Measurements from ENCODE around the gene PROSER1. TPM values are rescaled to one million over a fixed set of nuclear protein-coding genes. Genes with fewer than 3 reads are reported as not detected.
"Not testable (repeated sequence)": the region's sequence is repeated elsewhere in the genome, so short reads cannot be mapped to it uniquely, and the experiment has no call there.

The PROSER1 gene
- total RNA-seq, 3 donors from 2014 or later (not counting 1 experiment from before 2014, with no cell fraction given) = 58.6 to 70.2 (median 61.7) TPM

- Histone ChIP-seq H3K27ac (ENCODE audit: low read length) (no peak overlapping the region), H3K27me3 (ENCODE audit: control insufficient read depth, insufficient read depth, low read length) (no peaks in the 10 kb centered on the region), H3K4me3 (ENCODE audit: low read length) (no peak overlapping the region), H3K36me3 (ENCODE audit: control insufficient read depth, insufficient read depth, low read length) (peaks cover 68% of the 10 kb centered on the region), H3K9me3 (ENCODE audit: control insufficient read depth, insufficient read depth, low read length) (no peaks in the 10 kb centered on the region), H3K4me1 (ENCODE audit: control insufficient read depth, insufficient read depth, low read length) (peaks cover 3% of the 10 kb centered on the region)
- 13% methylated on average over 2 of the region's 2 CpGs for WGBS (ENCODE audit: insufficient coverage)
- TF ChIP-seq, protein P1, sequence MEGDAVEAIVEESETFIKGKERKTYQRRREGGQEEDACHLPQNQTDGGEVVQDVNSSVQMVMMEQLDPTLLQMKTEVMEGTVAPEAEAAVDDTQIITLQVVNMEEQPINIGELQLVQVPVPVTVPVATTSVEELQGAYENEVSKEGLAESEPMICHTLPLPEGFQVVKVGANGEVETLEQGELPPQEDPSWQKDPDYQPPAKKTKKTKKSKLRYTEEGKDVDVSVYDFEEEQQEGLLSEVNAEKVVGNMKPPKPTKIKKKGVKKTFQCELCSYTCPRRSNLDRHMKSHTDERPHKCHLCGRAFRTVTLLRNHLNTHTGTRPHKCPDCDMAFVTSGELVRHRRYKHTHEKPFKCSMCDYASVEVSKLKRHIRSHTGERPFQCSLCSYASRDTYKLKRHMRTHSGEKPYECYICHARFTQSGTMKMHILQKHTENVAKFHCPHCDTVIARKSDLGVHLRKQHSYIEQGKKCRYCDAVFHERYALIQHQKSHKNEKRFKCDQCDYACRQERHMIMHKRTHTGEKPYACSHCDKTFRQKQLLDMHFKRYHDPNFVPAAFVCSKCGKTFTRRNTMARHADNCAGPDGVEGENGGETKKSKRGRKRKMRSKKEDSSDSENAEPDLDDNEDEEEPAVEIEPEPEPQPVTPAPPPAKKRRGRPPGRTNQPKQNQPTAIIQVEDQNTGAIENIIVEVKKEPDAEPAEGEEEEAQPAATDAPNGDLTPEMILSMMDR (IDR thresholded peaks at IDR 0.05) = peak; percentile 46
- ATAC-seq (peak; percentile 69 to 78 (median 73)), DNase-seq (peak in 1 of 2 donors; percentile 47)
- H3K4me1 Mint-ChIP-seq = peaks cover 19 to 22% of the 10 kb centered on the region in 2 donors
- peaks cover 25% of the 10 kb centered on the region for H3K36me3 Mint-ChIP-seq
- no peaks in the 10 kb centered on the region for H3K9me3 Mint-ChIP-seq
- H3K27me3 Mint-ChIP-seq (ENCODE audit: low read depth in 2 of 2) = no peaks in the 10 kb centered on the region
- H3K4me3 Mint-ChIP-seq = no peak overlapping the region
- intact Hi-C loops (cut with micrococcal nuclease) = no loop called here
- peak overlapping the region; percentile 45 to 57 for H3K27ac Mint-ChIP-seq
Observed at GRCh38 chr13:39016787-39017186, 21.1 kb downstream of the PROSER1 start.

- ATAC-seq = peak; percentile 61 to 73 (median 62)
- TF ChIP-seq, protein P1 (IDR thresholded peaks at IDR 0.05) = no peak
- no peak for DNase-seq
- peaks cover 25% of the 10 kb centered on the region for H3K36me3 Mint-ChIP-seq
- Histone ChIP-seq H3K27ac (ENCODE audit: low read length) (no peak overlapping the region), H3K9me3 (ENCODE audit: control insufficient read depth, insufficient read depth, low read length) (no peaks in the 10 kb centered on the region), H3K36me3 (ENCODE audit: control insufficient read depth, insufficient read depth, low read length) (peaks cover 68% of the 10 kb centered on the region), H3K27me3 (ENCODE audit: control insufficient read depth, insufficient read depth, low read length) (no peaks in the 10 kb centered on the region), H3K4me1 (ENCODE audit: control insufficient read depth, insufficient read depth, low read length) (peaks cover 3% of the 10 kb centered on the region), H3K4me3 (ENCODE audit: low read length) (no peak overlapping the region)
- no peaks in the 10 kb centered on the region for H3K27me3 Mint-ChIP-seq (ENCODE audit: low read depth in 2 of 2)
- WGBS (ENCODE audit: insufficient coverage) = 20% methylated on average over 1 of the region's 1 CpG
- H3K9me3 Mint-ChIP-seq = no peaks in the 10 kb centered on the region
- peak overlapping the region in 1 of 2 donors; percentile 45 for H3K27ac Mint-ChIP-seq
- peaks cover 19 to 22% of the 10 kb centered on the region in 2 donors for H3K4me1 Mint-ChIP-seq
- H3K4me3 Mint-ChIP-seq = no peak overlapping the region
- intact Hi-C loops (cut with micrococcal nuclease) = no loop called here
Observed at GRCh38 chr13:39016087-39016486, 21.8 kb downstream of the PROSER1 start.

DNA sequence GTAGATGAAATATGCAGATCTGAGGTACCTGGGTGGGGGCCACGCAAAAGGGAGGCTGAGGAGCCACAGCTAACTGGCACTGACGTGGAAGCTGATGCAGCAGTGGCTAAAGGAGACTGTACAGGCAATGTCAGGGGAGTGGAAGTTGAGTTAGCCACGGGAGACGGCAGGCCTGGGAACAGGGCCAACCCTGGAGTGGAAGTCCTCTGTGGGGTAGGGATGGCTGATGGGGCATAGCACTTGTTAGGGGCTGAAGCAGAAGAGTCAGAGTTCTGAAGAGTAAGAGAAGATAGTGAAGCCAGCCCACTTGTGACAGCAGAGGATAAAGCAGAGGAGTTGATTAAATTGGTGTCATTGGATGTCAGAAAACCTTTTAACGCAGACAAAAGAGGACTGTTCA is 24.4 kb downstream of the PROSER1 start:
- DNase-seq = no peak
- ATAC-seq = no peak
- H3K36me3 Mint-ChIP-seq = peaks cover 36% of the 10 kb centered on the region
- Histone ChIP-seq H3K36me3 (ENCODE audit: control insufficient read depth, insufficient read depth, low read length) (peaks cover 77% of the 10 kb centered on the region), H3K4me1 (ENCODE audit: control insufficient read depth, insufficient read depth, low read length) (peaks cover 3% of the 10 kb centered on the region), H3K27ac (ENCODE audit: low read length) (no peak overlapping the region), H3K4me3 (ENCODE audit: low read length) (no peak overlapping the region), H3K27me3 (ENCODE audit: control insufficient read depth, insufficient read depth, low read length) (no peaks in the 10 kb centered on the region), H3K9me3 (ENCODE audit: control insufficient read depth, insufficient read depth, low read length) (no peaks in the 10 kb centered on the region)
- peaks cover 16% of the 10 kb centered on the region in 2 donors for H3K4me1 Mint-ChIP-seq
- TF ChIP-seq, protein P1 (IDR thresholded peaks at IDR 0.05) = no peak
- H3K9me3 Mint-ChIP-seq = no peaks in the 10 kb centered on the region
- intact Hi-C loops (cut with micrococcal nuclease) = no loop called here
- 96% methylated on average over 5 of the region's 5 CpGs for WGBS (ENCODE audit: insufficient coverage)
- peak overlapping the region in 1 of 2 donors; percentile 10 for H3K27ac Mint-ChIP-seq
- H3K4me3 Mint-ChIP-seq = no peak overlapping the region
- H3K27me3 Mint-ChIP-seq (ENCODE audit: low read depth in 2 of 2) = no peaks in the 10 kb centered on the region

- Histone ChIP-seq H3K4me3 (ENCODE audit: low read length) (no peak overlapping the region), H3K36me3 (ENCODE audit: control insufficient read depth, insufficient read depth, low read length) (peaks cover 80% of the 10 kb centered on the region), H3K9me3 (ENCODE audit: control insufficient read depth, insufficient read depth, low read length) (no peaks in the 10 kb centered on the region), H3K4me1 (ENCODE audit: control insufficient read depth, insufficient read depth, low read length) (no peaks in the 10 kb centered on the region), H3K27ac (ENCODE audit: low read length) (no peak overlapping the region), H3K27me3 (ENCODE audit: control insufficient read depth, insufficient read depth, low read length) (no peaks in the 10 kb centered on the region)
- Mint-ChIP-seq H3K27ac (peak overlapping the region in 1 of 2 donors; percentile 10), H3K36me3 (peaks cover 40% of the 10 kb centered on the region), H3K9me3 (no peaks in the 10 kb centered on the region), H3K27me3 (ENCODE audit: low read depth in 2 of 2) (no peaks in the 10 kb centered on the region), H3K4me1 (peaks cover 8% of the 10 kb centered on the region in 2 donors), H3K4me3 (no peak overlapping the region)
- intact Hi-C loops (cut with micrococcal nuclease) = no loop called here
- ATAC-seq (no peak), DNase-seq (no peak)
- 93% methylated on average over 7 of the region's 7 CpGs for WGBS (ENCODE audit: insufficient coverage)
- TF ChIP-seq, protein P1 (IDR thresholded peaks at IDR 0.05) = no peak
Observed at GRCh38 chr13:39012608-39013007, 25.3 kb downstream of the PROSER1 start.

- H3K27ac ChIP-seq (ENCODE audit: low read length); H3K4me1 Mint-ChIP-seq; H3K4me1 ChIP-seq (ENCODE audit: control insufficient read depth, insufficient read depth, low read length); H3K27me3 ChIP-seq (ENCODE audit: control insufficient read depth, insufficient read depth, low read length); H3K4me3 Mint-ChIP-seq; H3K9me3 Mint-ChIP-seq; ATAC-seq; H3K9me3 ChIP-seq (ENCODE audit: control insufficient read depth, insufficient read depth, low read length); H3K27me3 Mint-ChIP-seq (ENCODE audit: low read depth in 2 of 2); H3K4me3 ChIP-seq (ENCODE audit: low read length); DNase-seq; H3K27ac Mint-ChIP-seq; intact Hi-C loops (cut with micrococcal nuclease): not testable (repeated sequence)
- peaks cover 26% of the 10 kb centered on the region for H3K36me3 ChIP-seq (ENCODE audit: control insufficient read depth, insufficient read depth, low read length)
- 93% methylated on average over 27 of the region's 29 CpGs for WGBS (ENCODE audit: insufficient coverage)
- H3K36me3 Mint-ChIP-seq = peaks cover 15% of the 10 kb centered on the region
Observed at GRCh38 chr13:39006371-39007111, 31.3 kb downstream of the PROSER1 start.

Measured in natural killer cell (primary cell).